Loucy (cell line): ENCODE data around the gene MYL12A.
A peak's percentile ranks its signal among the peaks of the same experiment; 100 is the strongest.

Experiments
- H2AFZ ChIP-seq: fragments of 200-600 bp; sonication (generic); 2 replicates; pipeline ENCODE4 v1.6.0; 2016; ENCODE audit warnings: antibody characterized with exemption, mild to moderate bottlenecking, low read length, moderate library complexity
- H3F3A ChIP-seq: fragments of 200-600 bp; 2 replicates; pipeline ENCODE4 v1.6.0; 2016; ENCODE audit warnings: antibody characterized with exemption, low read depth, mild to moderate bottlenecking
- H3K27me3 ChIP-seq: fragments of 200-600 bp; sonication (generic); 2 replicates; pipeline ENCODE4 v1.6.1; 2014; ENCODE audit warnings: low read length, mild to moderate bottlenecking; ENCODE audit not compliant: insufficient read depth, poor library complexity, severe bottlenecking
- H3K36me3 ChIP-seq: fragments of 200-600 bp; sonication (generic); 2 replicates; pipeline ENCODE4 v1.6.1; 2016; ENCODE audit warnings: low read length; ENCODE audit not compliant: insufficient read depth
- H3K4me1 ChIP-seq: fragments of 200-600 bp; sonication (generic); 2 replicates; pipeline ENCODE4 v1.5.1; 2014; ENCODE audit warnings: low read length, mild to moderate bottlenecking; ENCODE audit not compliant: insufficient read depth, poor library complexity, severe bottlenecking
- H3K4me2 ChIP-seq: fragments of 200-600 bp; sonication (generic); 2 replicates; pipeline ENCODE4 v1.6.0; 2014; ENCODE audit warnings: antibody characterized with exemption, low read length, low read depth, mild to moderate bottlenecking; ENCODE audit not compliant: poor library complexity, severe bottlenecking
- H3K4me3 ChIP-seq: fragments of 200-600 bp; sonication (generic); 2 replicates; pipeline ENCODE4 v1.5.1; 2014; ENCODE audit warnings: low read length, mild to moderate bottlenecking, mixed read lengths; ENCODE audit not compliant: poor library complexity, severe bottlenecking
- H3K79me2 ChIP-seq: fragments of 200-600 bp; sonication (generic); 2 replicates; pipeline ENCODE4 v1.6.1; 2014; ENCODE audit warnings: low read length; ENCODE audit not compliant: insufficient read depth
- H3K9ac ChIP-seq: fragments of 200-600 bp; sonication (generic); 2 replicates; pipeline ENCODE4 v1.6.0; 2014; ENCODE audit warnings: mild to moderate bottlenecking, low read depth, low read length, moderate library complexity; ENCODE audit not compliant: poor library complexity, severe bottlenecking
- H3K9me2 ChIP-seq: fragments of 200-600 bp; sonication (generic); replicated peaks from 2 replicates; pipeline ENCODE4 v1.6.1; 2016; ENCODE audit warnings: low read depth, low read length, mixed read lengths
- H3K9me3 ChIP-seq: fragments of 200-600 bp; sonication (generic); 2 replicates; pipeline ENCODE4 v1.6.1; 2014; ENCODE audit warnings: mild to moderate bottlenecking, antibody characterized with exemption, low read length, low read depth; ENCODE audit not compliant: insufficient read depth
- H4K20me1 ChIP-seq: fragments of 200-600 bp; sonication (generic); 2 replicates; pipeline ENCODE4 v1.6.0; 2014; ENCODE audit warnings: antibody characterized with exemption, low read length, mild to moderate bottlenecking; ENCODE audit not compliant: insufficient read depth, poor library complexity, severe bottlenecking
- CTCF ChIP-seq: fragments of 200-600 bp; sonication (generic); conservative IDR thresholded peaks from 2 replicates; pipeline ENCODE4 v1.5.1; 2014; ENCODE audit warnings: mild to moderate bottlenecking, antibody characterized with exemption, low read length
- EZH2phosphoT487 ChIP-seq: fragments of 200-600 bp; IDR thresholded peaks from 2 replicates; pipeline ENCODE4 v1.6.1; 2018; ENCODE audit warnings: antibody characterized with exemption, mild to moderate bottlenecking, moderate library complexity, borderline replicate concordance

MYL12A gene

GRCh38 chr18:3257627-3258120 lies 10.1 kb downstream of the MYL12A start:
- no peak overlapping the region for H2AFZ ChIP-seq
- TF ChIP-seq EZH2phosphoT487 = no peak
- no peak for TF ChIP-seq CTCF
- H3F3A ChIP-seq = peaks cover 4% of the 10 kb centered on the region; the same call in 1 of the 2 replicates
- H3K4me1 ChIP-seq = peaks cover 50% of the 10 kb centered on the region
- H3K9ac ChIP-seq = no peak overlapping the region
- no peaks in the 10 kb centered on the region for H3K9me2 ChIP-seq
- H3K4me3 ChIP-seq = no peak overlapping the region
- H3K9me3 ChIP-seq = no peaks in the 10 kb centered on the region
- peaks cover 33% of the 10 kb centered on the region for H4K20me1 ChIP-seq
- H3K4me2 ChIP-seq = no peak overlapping the region
- H3K27me3 ChIP-seq = no peaks in the 10 kb centered on the region
- peaks cover 57% of the 10 kb centered on the region for H3K36me3 ChIP-seq
- peaks cover 69% of the 10 kb centered on the region for H3K79me2 ChIP-seq

- H2AFZ ChIP-seq = peak overlapping the region; percentile 47
- H3K9me3 ChIP-seq = no peaks in the 10 kb centered on the region
- peaks cover 4% of the 10 kb centered on the region; the same call in 1 of the 2 replicates for H3F3A ChIP-seq
- TF ChIP-seq EZH2phosphoT487 = no peak
- H3K36me3 ChIP-seq = peaks cover 26% of the 10 kb centered on the region; the same call in 1 of the 2 replicates
- H3K27me3 ChIP-seq = no peaks in the 10 kb centered on the region
- H3K4me3 ChIP-seq = peak overlapping the region; percentile 83
- peak overlapping the region; percentile 91 for H3K9ac ChIP-seq
- H3K79me2 ChIP-seq = peaks cover 69% of the 10 kb centered on the region
- H4K20me1 ChIP-seq = peaks cover 40% of the 10 kb centered on the region
- no peaks in the 10 kb centered on the region for H3K9me2 ChIP-seq
- H3K4me2 ChIP-seq = peak overlapping the region; percentile 88
- peaks cover 50% of the 10 kb centered on the region for H3K4me1 ChIP-seq
These were observed 13.4 kb downstream of the MYL12A start for GRCh38 chr18:3260995-3261372.

- H3K27me3 ChIP-seq = no peaks in the 10 kb centered on the region
- no peaks in the 10 kb centered on the region for H3K9me3 ChIP-seq
- H3K4me1 ChIP-seq = peaks cover 56% of the 10 kb centered on the region
- TF ChIP-seq CTCF (no peak), EZH2phosphoT487 (no peak)
- H3K4me3 ChIP-seq = peak within 1 kb of the TSS; percentile 83
- peak within 1 kb of the TSS; percentile 47 for H2AFZ ChIP-seq
- peak within 1 kb of the TSS; percentile 94 for H3K4me2 ChIP-seq
- peaks cover 4% of the 10 kb centered on the region; the same call in 1 of the 2 replicates for H3F3A ChIP-seq
- H3K79me2 ChIP-seq = peaks cover 71% of the 10 kb centered on the region
- H3K9me2 ChIP-seq = no peaks in the 10 kb centered on the region
- peaks cover 20% of the 10 kb centered on the region; the same call in 1 of the 2 replicates for H3K36me3 ChIP-seq
- peaks cover 44% of the 10 kb centered on the region for H4K20me1 ChIP-seq
- peak within 1 kb of the TSS; percentile 91 for H3K9ac ChIP-seq
These were observed 14.0 kb downstream of the MYL12A start, which contains the start of gene MYL12B for GRCh38 chr18:3261373-3262233. Gene MYL12B, plus strand, starts transcription at chr18:3262133. Its CDS starts 10,766 bp downstream, at chr18:3272899.
